ENCODE results near the gene ATXN7. TPM values are rescaled to one million over a fixed set of nuclear protein-coding genes. Genes with fewer than 3 reads are reported as not detected.

ATXN7 gene
- total and polyA plus RNA-seq, 10 of the 15 experiments (the other 5 are each of a cell fraction or from before 2014, with no cell fraction given) = 0.83 to 24.6 (median 8.5) TPM

DNA sequence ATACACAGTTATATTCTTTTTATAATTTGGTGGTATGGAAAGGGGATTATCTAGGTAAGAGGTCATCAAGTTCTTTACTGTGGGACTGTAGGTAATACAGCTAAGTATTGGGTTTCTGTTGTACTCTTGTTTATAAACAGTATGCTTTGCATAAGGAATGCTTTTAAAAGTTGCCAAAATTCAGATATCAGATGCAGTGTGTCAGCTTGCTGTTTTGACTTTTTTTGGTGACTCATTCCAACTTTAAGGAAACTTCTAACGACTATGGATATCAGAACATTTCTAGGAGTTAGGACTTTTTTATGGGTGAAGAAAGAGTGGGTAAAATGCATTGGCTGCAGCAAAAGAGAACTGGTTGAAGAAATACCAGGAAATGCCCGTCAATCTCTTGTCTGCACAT lies 45.8 kb downstream of the ATXN7 start:
- H4K20me1 ChIP-seq (ENCODE audit: control insufficient read depth, insufficient read depth) = no peaks in the 10 kb centered on the region
- ChIA-PET RAD21 (ENCODE audit: unreplicated experiment) (interaction anchor here (1.0 kb wide), 1 partner anchor 13 kb away, joined by 4 read pairs; no protein-coding TSS in a partner anchor), POLR2A (interaction anchor here (1.5 kb wide), 1 partner anchor 12 kb away, joined by 6 read pairs; no protein-coding TSS in a partner anchor), SMC1A (ENCODE audit: uncharacterized antibody, unreplicated experiment) (interaction anchor here (0.9 to 2.0 kb wide), 8 partner anchors 11 to 89 kb away, joined by 3 to 10 read pairs (median 4); no protein-coding TSS in a partner anchor), CTCF (interaction anchor here (0.8 to 1.6 kb wide), 7 partner anchors 12 to 76 kb away, joined by 3 to 5 read pairs (median 3); no protein-coding TSS in a partner anchor)
- no peak for FAIRE-seq
- TF ChIP-seq REST (IDR thresholded peaks at IDR 0.05; ENCODE audit: low read depth, low read length) (no peak), EED (IDR thresholded peaks at IDR 0.05; ENCODE audit: low read depth) (no peak), PBX3 (IDR thresholded peaks at IDR 0.05; ENCODE audit: insufficient replicate concordance, low read depth, low read length) (no peak), MXI1 (IDR thresholded peaks at IDR 0.05; ENCODE audit: low read depth, low read length) (no peak), ATF7 (IDR thresholded peaks at IDR 0.05; ENCODE audit: low read depth) (no peak), FOS (IDR thresholded peaks at IDR 0.05; ENCODE audit: borderline replicate concordance, extremely low read depth, insufficient read length) (no peak), NR2C2 (IDR thresholded peaks at IDR 0.05; ENCODE audit: borderline replicate concordance, control insufficient read depth, insufficient read length, low read depth) (no peak), DPF2 (IDR thresholded peaks at IDR 0.05) (no peak), ZBED1 (IDR thresholded peaks at IDR 0.05; ENCODE audit: borderline replicate concordance) (no peak), SUZ12 (IDR thresholded peaks at IDR 0.05; ENCODE audit: unreplicated experiment) (no peak)
- TF ChIP-seq, protein P1, sequence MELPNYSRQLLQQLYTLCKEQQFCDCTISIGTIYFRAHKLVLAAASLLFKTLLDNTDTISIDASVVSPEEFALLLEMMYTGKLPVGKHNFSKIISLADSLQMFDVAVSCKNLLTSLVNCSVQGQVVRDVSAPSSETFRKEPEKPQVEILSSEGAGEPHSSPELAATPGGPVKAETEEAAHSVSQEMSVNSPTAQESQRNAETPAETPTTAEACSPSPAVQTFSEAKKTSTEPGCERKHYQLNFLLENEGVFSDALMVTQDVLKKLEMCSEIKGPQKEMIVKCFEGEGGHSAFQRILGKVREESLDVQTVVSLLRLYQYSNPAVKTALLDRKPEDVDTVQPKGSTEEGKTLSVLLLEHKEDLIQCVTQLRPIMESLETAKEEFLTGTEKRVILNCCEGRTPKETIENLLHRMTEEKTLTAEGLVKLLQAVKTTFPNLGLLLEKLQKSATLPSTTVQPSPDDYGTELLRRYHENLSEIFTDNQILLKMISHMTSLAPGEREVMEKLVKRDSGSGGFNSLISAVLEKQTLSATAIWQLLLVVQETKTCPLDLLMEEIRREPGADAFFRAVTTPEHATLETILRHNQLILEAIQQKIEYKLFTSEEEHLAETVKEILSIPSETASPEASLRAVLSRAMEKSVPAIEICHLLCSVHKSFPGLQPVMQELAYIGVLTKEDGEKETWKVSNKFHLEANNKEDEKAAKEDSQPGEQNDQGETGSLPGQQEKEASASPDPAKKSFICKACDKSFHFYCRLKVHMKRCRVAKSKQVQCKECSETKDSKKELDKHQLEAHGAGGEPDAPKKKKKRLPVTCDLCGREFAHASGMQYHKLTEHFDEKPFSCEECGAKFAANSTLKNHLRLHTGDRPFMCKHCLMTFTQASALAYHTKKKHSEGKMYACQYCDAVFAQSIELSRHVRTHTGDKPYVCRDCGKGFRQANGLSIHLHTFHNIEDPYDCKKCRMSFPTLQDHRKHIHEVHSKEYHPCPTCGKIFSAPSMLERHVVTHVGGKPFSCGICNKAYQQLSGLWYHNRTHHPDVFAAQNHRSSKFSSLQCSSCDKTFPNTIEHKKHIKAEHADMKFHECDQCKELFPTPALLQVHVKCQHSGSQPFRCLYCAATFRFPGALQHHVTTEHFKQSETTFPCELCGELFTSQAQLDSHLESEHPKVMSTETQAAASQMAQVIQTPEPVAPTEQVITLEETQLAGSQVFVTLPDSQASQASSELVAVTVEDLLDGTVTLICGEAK (IDR thresholded peaks at IDR 0.05; ENCODE audit: borderline replicate concordance) = no peak
- TF ChIP-seq, protein P2, sequence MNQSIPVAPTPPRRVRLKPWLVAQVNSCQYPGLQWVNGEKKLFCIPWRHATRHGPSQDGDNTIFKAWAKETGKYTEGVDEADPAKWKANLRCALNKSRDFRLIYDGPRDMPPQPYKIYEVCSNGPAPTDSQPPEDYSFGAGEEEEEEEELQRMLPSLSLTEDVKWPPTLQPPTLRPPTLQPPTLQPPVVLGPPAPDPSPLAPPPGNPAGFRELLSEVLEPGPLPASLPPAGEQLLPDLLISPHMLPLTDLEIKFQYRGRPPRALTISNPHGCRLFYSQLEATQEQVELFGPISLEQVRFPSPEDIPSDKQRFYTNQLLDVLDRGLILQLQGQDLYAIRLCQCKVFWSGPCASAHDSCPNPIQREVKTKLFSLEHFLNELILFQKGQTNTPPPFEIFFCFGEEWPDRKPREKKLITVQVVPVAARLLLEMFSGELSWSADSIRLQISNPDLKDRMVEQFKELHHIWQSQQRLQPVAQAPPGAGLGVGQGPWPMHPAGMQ (IDR thresholded peaks at IDR 0.05; ENCODE audit: borderline replicate concordance) = no peak
- no peak overlapping the region for H2AFZ ChIP-seq (ENCODE audit: control insufficient read depth, low read depth, low read length)
- DNase-seq (ENCODE audit: low read depth, low spot score) = no peak
- H3K4me3 ChIP-seq = no peak overlapping the region
- BruUV-seq (replicated peaks) = no TSS peak
- intact Hi-C loops (cut with micrococcal nuclease; ENCODE audit: unreplicated experiment) (no loop called here), in situ Hi-C loops (cut with MboI) (no loop called here)
- H3K4me1 ChIP-seq (ENCODE audit: control insufficient read depth, insufficient read depth, low read length) = peaks cover 20% of the 10 kb centered on the region
- no peak for ATAC-seq
- H3K4me2 ChIP-seq (ENCODE audit: control insufficient read depth, insufficient read depth) = no peak overlapping the region
- H3K9ac ChIP-seq (ENCODE audit: control insufficient read depth, insufficient read depth, low read length) = no peak overlapping the region
- no peaks in the 10 kb centered on the region for H3K27me3 ChIP-seq (replicated peaks in 1 of 2; ENCODE audit: control insufficient read depth in 2 of 2, insufficient read depth in 2 of 2, low read length in 1 of 2)
- peaks cover 12% of the 10 kb centered on the region for H3K79me2 ChIP-seq (ENCODE audit: control insufficient read depth, insufficient read depth, low read length)
- no peak overlapping the region for H3K27ac ChIP-seq (ENCODE audit: control insufficient read depth, insufficient read depth)
- no peaks in the 10 kb centered on the region for H3K9me3 ChIP-seq (replicated peaks; ENCODE audit: control insufficient read depth, insufficient read depth, low read length)
- 92% methylated on average over 2 of the region's 2 CpGs for WGBS (ENCODE audit: insufficient coverage, insufficient replicate concordance, low lambda C conversion rate, missing lambda C conversion rate)
- H3K36me3 ChIP-seq (ENCODE audit: control insufficient read depth in 2 of 2, insufficient read depth in 2 of 2, low read length in 1 of 2) = peaks cover 1 to 4% of the 10 kb centered on the region in 2 experiments; a peak in 2 of 4 replicates

Data from GM12878 (cell line).